Measurements from ENCODE around the gene JMJD1C. TPM values are rescaled to one million over a fixed set of nuclear protein-coding genes. Genes with fewer than 3 reads are reported as not detected.

Gene JMJD1C
- total and polyA plus RNA-seq, 10 of the 15 experiments (the other 5 are each of a cell fraction or from before 2014, with no cell fraction given): 31.2 to 83.3 (median 49.5) TPM

DNA sequence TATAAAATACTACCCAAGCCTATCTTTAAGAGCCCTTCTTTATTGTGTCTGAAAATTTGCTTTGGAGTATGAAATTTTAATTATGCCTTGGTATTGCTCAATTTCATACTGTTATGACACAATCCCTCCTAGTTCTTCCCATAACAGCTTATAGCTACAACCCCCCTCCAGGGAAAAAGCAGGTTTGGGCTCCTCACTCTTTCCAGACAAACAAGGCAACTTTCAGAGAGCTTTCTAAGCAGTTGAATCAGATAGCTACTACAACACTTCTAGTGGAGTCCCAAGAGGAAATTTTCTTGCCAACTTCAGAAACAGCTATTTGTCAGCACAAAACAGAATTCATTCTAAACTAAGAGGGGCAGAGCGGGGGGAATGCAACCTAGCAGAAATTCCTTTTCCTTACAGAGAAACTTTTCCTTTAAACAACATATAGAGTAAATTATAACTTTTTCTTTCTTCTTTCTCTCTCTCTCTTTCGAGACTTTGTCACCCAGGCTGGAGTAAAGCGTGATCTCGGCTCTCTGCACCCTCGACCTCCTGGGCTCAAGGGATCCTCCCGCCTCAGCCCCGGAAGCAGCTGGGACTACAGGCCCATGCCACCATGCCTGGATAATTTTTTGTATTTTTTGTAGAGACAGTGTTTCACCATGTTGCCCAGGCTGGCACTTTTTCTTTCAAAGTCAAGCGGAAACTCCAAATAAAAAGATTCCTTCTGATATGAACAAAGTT, 26.0 kb upstream of the JMJD1C start (continued):
- TF ChIP-seq ZNF592 (IDR thresholded peaks at IDR 0.05): no peak
- no peak for TF ChIP-seq JUNB (IDR thresholded peaks at IDR 0.05)
- no peak for TF ChIP-seq ZNF274 (IDR thresholded peaks at IDR 0.05; ENCODE audit: insufficient read depth, insufficient read length)
- TF ChIP-seq NFXL1 (IDR thresholded peaks at IDR 0.05; ENCODE audit: borderline replicate concordance): no peak
- TF ChIP-seq HCFC1 (IDR thresholded peaks at IDR 0.05; ENCODE audit: low read length): no peak
- TF ChIP-seq EED (IDR thresholded peaks at IDR 0.05; ENCODE audit: low read depth): no peak
- TF ChIP-seq, protein P1, sequence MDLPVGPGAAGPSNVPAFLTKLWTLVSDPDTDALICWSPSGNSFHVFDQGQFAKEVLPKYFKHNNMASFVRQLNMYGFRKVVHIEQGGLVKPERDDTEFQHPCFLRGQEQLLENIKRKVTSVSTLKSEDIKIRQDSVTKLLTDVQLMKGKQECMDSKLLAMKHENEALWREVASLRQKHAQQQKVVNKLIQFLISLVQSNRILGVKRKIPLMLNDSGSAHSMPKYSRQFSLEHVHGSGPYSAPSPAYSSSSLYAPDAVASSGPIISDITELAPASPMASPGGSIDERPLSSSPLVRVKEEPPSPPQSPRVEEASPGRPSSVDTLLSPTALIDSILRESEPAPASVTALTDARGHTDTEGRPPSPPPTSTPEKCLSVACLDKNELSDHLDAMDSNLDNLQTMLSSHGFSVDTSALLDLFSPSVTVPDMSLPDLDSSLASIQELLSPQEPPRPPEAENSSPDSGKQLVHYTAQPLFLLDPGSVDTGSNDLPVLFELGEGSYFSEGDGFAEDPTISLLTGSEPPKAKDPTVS (IDR thresholded peaks at IDR 0.05; ENCODE audit: low read depth, low read length): no peak
- no peak for TF ChIP-seq BACH1 (IDR thresholded peaks at IDR 0.05; ENCODE audit: borderline replicate concordance)

All from GM12878 (cell line).